Astrocyte (in vitro differentiated cells and primary cell): ENCODE measurements around the gene FAM53B. TPM values are rescaled to one million over a fixed set of nuclear protein-coding genes. Genes with fewer than 3 reads are reported as not detected.

Experiments used
- DNase-seq: peaks from one replicate; pipeline ENCODE4 v3.0.0-alpha.2; 2010; ENCODE audit warnings: low read depth
- FAIRE-seq: peaks from 2 replicates; lab custom pipeline; 2011; peaks lifted over from hg19 to GRCh38; lab: Jason Lieb, UNC
- H2AFZ ChIP-seq: 2 replicates; pipeline ENCODE4 v1.6.0; 2012; ENCODE audit warnings: low read depth, low read length, inconsistent platforms
- H3K27ac ChIP-seq: 2 replicates; pipeline ENCODE4 v1.5.1; 2011; ENCODE audit warnings: low read depth, low read length, inconsistent platforms
- H3K27me3 ChIP-seq: 2 replicates; pipeline ENCODE4 v1.6.0; 2011; ENCODE audit warnings: low read length, inconsistent platforms; ENCODE audit not compliant: insufficient read depth
- H3K36me3 ChIP-seq: 2 replicates; pipeline ENCODE4 v1.5.1; 2011; ENCODE audit warnings: low read length, inconsistent platforms; ENCODE audit not compliant: insufficient read depth
- H3K4me1 ChIP-seq: 2 replicates; pipeline ENCODE4 v1.5.1; 2011; ENCODE audit warnings: low read length, inconsistent platforms; ENCODE audit not compliant: insufficient read depth
- H3K4me2 ChIP-seq: 2 replicates; pipeline ENCODE4 v1.6.0; 2012; ENCODE audit warnings: low read length, inconsistent platforms
- H3K4me3 ChIP-seq: 2 replicates; pipeline ENCODE4 v1.5.1; 2011; ENCODE audit warnings: low read depth, mild to moderate bottlenecking, low read length, inconsistent platforms; ENCODE audit not compliant: insufficient read depth
- H3K79me2 ChIP-seq: 2 replicates; pipeline ENCODE4 v1.6.0; 2012; ENCODE audit warnings: mild to moderate bottlenecking, low read length, inconsistent platforms; ENCODE audit not compliant: insufficient read depth
- H3K9ac ChIP-seq: 2 replicates; pipeline ENCODE4 v1.6.0; 2012; ENCODE audit warnings: mild to moderate bottlenecking, low read length, inconsistent platforms
- H3K9me3 ChIP-seq: 2 replicates; pipeline ENCODE4 v1.5.1; 2012; ENCODE audit warnings: low read depth, mild to moderate bottlenecking, low read length, inconsistent platforms; ENCODE audit not compliant: insufficient read depth
- H4K20me1 ChIP-seq: 2 replicates; pipeline ENCODE4 v1.6.0; 2012; ENCODE audit warnings: low read length, inconsistent platforms; ENCODE audit not compliant: insufficient read depth
- H3K27ac Mint-ChIP-seq: one replicate; pipeline ENCODE4 v1.8.0; 2021; ENCODE audit warnings: mild to moderate bottlenecking, mixed read lengths; ENCODE audit not compliant: unreplicated experiment
- H3K27me3 Mint-ChIP-seq: one replicate; pipeline ENCODE4 v1.8.0; 2021; ENCODE audit warnings: low read depth, mixed read lengths; ENCODE audit not compliant: unreplicated experiment
- H3K36me3 Mint-ChIP-seq: one replicate; pipeline ENCODE4 v1.8.0; 2021; ENCODE audit warnings: low read depth, mixed read lengths; ENCODE audit not compliant: unreplicated experiment
- H3K4me1 Mint-ChIP-seq: one replicate; pipeline ENCODE4 v1.8.0; 2021; ENCODE audit warnings: low read depth, mixed read lengths; ENCODE audit not compliant: unreplicated experiment
- H3K4me3 Mint-ChIP-seq: one replicate; pipeline ENCODE4 v1.8.0; 2021; ENCODE audit warnings: mild to moderate bottlenecking, moderate library complexity, mixed read lengths; ENCODE audit not compliant: unreplicated experiment
- H3K9me3 Mint-ChIP-seq: one replicate; pipeline ENCODE4 v1.8.0; 2021; ENCODE audit warnings: mild to moderate bottlenecking, mixed read lengths; ENCODE audit not compliant: unreplicated experiment
- CTCF ChIP-seq: IDR thresholded peaks from 2 replicates; pipeline ENCODE4 v1.5.1; 2011; ENCODE audit warnings: low read depth, mild to moderate bottlenecking, inconsistent platforms, low read length, moderate library complexity; ENCODE audit not compliant: insufficient read depth
- EZH2 ChIP-seq: IDR thresholded peaks from 2 replicates; pipeline ENCODE4 v1.6.1; 2012; ENCODE audit warnings: mild to moderate bottlenecking, low read length, inconsistent platforms; ENCODE audit not compliant: insufficient read depth
- total RNA-seq: library from RNA; stranded (reverse); gene quantifications from 2 replicates; pipeline ENCODE4 v1.2.1, GENCODE V29; 2021

FAM53B gene
- total RNA-seq, 1 donor from 2014 or later: 12.9 TPM

DNA sequence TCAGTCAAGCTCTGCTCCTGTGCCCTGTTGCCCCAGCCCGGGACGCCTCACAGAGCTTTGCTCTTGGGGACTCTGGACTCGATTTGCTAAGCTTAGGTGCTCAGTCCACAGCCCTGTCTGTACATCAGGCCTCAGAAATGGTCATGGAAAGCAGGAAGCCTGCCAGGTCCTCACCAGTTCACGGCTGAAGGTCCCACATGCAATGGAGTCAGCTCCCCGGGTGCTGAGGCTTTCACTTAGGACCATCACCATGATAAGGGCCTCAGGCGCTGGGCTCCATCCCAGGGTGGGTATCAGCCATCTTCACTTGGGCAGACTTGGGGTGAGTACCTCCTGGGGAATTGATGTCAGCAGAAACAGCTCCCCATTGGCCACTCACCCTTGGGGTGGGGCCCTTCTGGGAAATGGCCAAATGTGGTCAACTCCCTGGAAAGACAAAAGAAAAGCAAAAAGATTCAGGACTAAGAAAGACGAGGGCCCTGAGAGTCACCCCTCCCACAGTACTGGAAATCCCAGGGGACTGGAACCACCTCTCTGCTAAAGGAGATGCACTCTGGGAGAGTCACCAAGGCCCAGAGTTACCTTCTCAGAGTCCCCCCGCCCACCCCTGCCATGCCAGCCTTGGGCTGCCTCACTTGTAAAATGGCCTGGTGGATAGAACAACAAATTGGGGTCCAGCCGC, 37.6 kb downstream of the FAM53B start:
- H3K27me3 ChIP-seq: no peaks in the 10 kb centered on the region
- H4K20me1 ChIP-seq: peaks cover 70% of the 10 kb centered on the region

DNA sequence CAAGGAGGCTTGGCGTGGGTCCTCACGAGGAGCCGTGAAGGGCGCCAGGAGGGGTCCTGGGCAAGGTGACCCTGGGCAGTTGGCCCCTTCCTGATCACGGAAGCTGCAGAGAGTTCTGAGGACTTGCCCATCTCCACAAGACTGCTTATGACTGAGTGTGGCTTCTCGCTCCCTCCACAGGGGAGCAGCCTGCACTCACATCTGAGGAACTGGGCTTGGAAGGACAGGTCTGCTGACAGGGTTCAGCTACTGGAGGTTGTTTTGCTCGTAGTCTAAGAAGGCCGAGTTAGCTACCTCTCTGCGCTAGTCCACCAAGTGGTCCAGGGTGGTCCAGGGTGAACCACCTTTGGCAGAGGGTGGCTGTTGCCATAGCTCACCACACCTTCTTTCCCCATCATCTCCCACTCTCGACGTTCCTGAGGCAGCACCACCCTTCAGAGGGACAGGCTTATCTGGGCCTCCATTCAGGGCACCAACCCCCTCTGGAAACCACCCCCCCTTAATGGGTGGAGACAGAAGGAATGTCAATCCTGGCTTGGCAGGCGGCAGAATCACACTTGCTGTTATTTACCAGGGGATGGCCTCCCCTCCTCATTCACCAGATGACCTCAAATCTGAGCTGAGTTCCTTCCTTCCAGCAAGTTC, 38.2 kb downstream of the FAM53B start:
- no peaks in the 10 kb centered on the region for H3K9me3 Mint-ChIP-seq
- H3K4me1 Mint-ChIP-seq: peaks cover 22% of the 10 kb centered on the region
- Histone ChIP-seq H4K20me1 (peaks cover 70% of the 10 kb centered on the region), H3K27ac (no peak overlapping the region), H3K27me3 (no peaks in the 10 kb centered on the region), H2AFZ (no peak overlapping the region), H3K4me3 (no peak overlapping the region), H3K9ac (no peak overlapping the region), H3K9me3 (no peaks in the 10 kb centered on the region), H3K36me3 (no peaks in the 10 kb centered on the region), H3K79me2 (peaks cover 17% of the 10 kb centered on the region), H3K4me2 (no peak overlapping the region), H3K4me1 (peaks cover 15% of the 10 kb centered on the region)
- peaks cover 9% of the 10 kb centered on the region for H3K36me3 Mint-ChIP-seq
- TF ChIP-seq CTCF (no peak), EZH2 (no peak)
- H3K27ac Mint-ChIP-seq: no peak overlapping the region
- FAIRE-seq: no peak
- H3K27me3 Mint-ChIP-seq: peaks cover 2% of the 10 kb centered on the region
- no peak overlapping the region for H3K4me3 Mint-ChIP-seq
- DNase-seq: no peak

More for the DNA sequence above, 37.6 kb downstream of the FAM53B start:
- Mint-ChIP-seq H3K4me3 (no peak overlapping the region), H3K36me3 (peaks cover 7% of the 10 kb centered on the region), H3K9me3 (no peaks in the 10 kb centered on the region), H3K27ac (no peak overlapping the region), H3K4me1 (peaks cover 17% of the 10 kb centered on the region), H3K27me3 (peaks cover 2% of the 10 kb centered on the region)
- DNase-seq (no peak), FAIRE-seq (no peak)
- H3K36me3 ChIP-seq: no peaks in the 10 kb centered on the region
- H3K9ac ChIP-seq: no peak overlapping the region
- H3K4me3 ChIP-seq: no peak overlapping the region
- no peak overlapping the region for H3K27ac ChIP-seq
- H3K4me1 ChIP-seq: peaks cover 8% of the 10 kb centered on the region
- TF ChIP-seq CTCF: no peak
- TF ChIP-seq EZH2: no peak
- no peak overlapping the region for H3K4me2 ChIP-seq
- peaks cover 20% of the 10 kb centered on the region for H3K79me2 ChIP-seq
- no peaks in the 10 kb centered on the region for H3K9me3 ChIP-seq
- H2AFZ ChIP-seq: no peak overlapping the region

- H2AFZ ChIP-seq: no peak overlapping the region
- TF ChIP-seq EZH2: no peak
- TF ChIP-seq CTCF: no peak
Measured at GRCh38 chr10:124705381-124705740, 38.8 kb downstream of the FAM53B start.

More at GRCh38 chr10:124705381-124705740, 38.8 kb downstream of the FAM53B start:
- Mint-ChIP-seq H3K27me3 (no peaks in the 10 kb centered on the region), H3K36me3 (peaks cover 9% of the 10 kb centered on the region), H3K9me3 (no peaks in the 10 kb centered on the region), H3K4me1 (peaks cover 22% of the 10 kb centered on the region), H3K27ac (no peak overlapping the region), H3K4me3 (no peak overlapping the region)
- peaks cover 15% of the 10 kb centered on the region for H3K4me1 ChIP-seq
- H3K9ac ChIP-seq: no peak overlapping the region
- H4K20me1 ChIP-seq: peaks cover 70% of the 10 kb centered on the region
- no peaks in the 10 kb centered on the region for H3K27me3 ChIP-seq
- no peak overlapping the region for H3K4me2 ChIP-seq
- H3K9me3 ChIP-seq: no peaks in the 10 kb centered on the region
- peaks cover 14% of the 10 kb centered on the region for H3K79me2 ChIP-seq
- H3K4me3 ChIP-seq: no peak overlapping the region
- no peak overlapping the region for H3K27ac ChIP-seq
- no peak for FAIRE-seq
- DNase-seq: no peak
- no peaks in the 10 kb centered on the region for H3K36me3 ChIP-seq
